Smooth muscle cell (in vitro differentiated cells): ENCODE measurements around the gene FAM24B. TPM values are rescaled to one million over a fixed set of nuclear protein-coding genes. Genes with fewer than 3 reads are reported as not detected.

Source experiments
- DNase-seq: peaks from one replicate; lab custom pipeline; 2025; ENCODE audit not compliant: unreplicated experiment; lab: John Stamatoyannopoulos, UW
- H2AFZ ChIP-seq: fragments of 200-600 bp; sonication (generic); 2 replicates; pipeline ENCODE4 v1.6.0; 2016; ENCODE audit warnings: antibody characterized with exemption, low read depth, mild to moderate bottlenecking
- H3F3A ChIP-seq: fragments of 200-600 bp; sonication (generic); 2 replicates; pipeline ENCODE4 v1.6.0; 2017; ENCODE audit warnings: antibody characterized with exemption, low read depth
- H3K27ac ChIP-seq: fragments of 200-600 bp; sonication (generic); 2 replicates; pipeline ENCODE4 v1.5.1; 2016; ENCODE audit warnings: low read depth, mild to moderate bottlenecking
- H3K27me3 ChIP-seq: fragments of 200-600 bp; sonication (generic); 2 replicates; pipeline ENCODE4 v1.6.1; 2016; ENCODE audit warnings: low read depth, mild to moderate bottlenecking
- H3K36me3 ChIP-seq: fragments of 200-600 bp; sonication (generic); 2 replicates; pipeline ENCODE4 v1.5.1; 2016; ENCODE audit warnings: low read depth
- H3K4me1 ChIP-seq: fragments of 200-600 bp; sonication (generic); 2 replicates; pipeline ENCODE4 v1.5.1; 2016; ENCODE audit warnings: low read depth
- H3K4me2 ChIP-seq: fragments of 200-600 bp; sonication (generic); 2 replicates; pipeline ENCODE4 v1.6.0; 2016; ENCODE audit warnings: mild to moderate bottlenecking
- H3K4me3 ChIP-seq: fragments of 200-600 bp; sonication (generic); 2 replicates; pipeline ENCODE4 v1.5.1; 2016; ENCODE audit warnings: mild to moderate bottlenecking
- H3K79me2 ChIP-seq: fragments of 200-600 bp; sonication (generic); 2 replicates; pipeline ENCODE4 v1.6.0; 2016; ENCODE audit warnings: low read depth, mild to moderate bottlenecking
- H3K9ac ChIP-seq: fragments of 200-600 bp; sonication (generic); 2 replicates; pipeline ENCODE4 v1.6.0; 2016; ENCODE audit warnings: low read depth
- H3K9me3 ChIP-seq: fragments of 200-600 bp; sonication (generic); replicated peaks from 2 replicates; pipeline ENCODE4 v1.5.1; 2016; ENCODE audit warnings: low read depth
- H4K20me1 ChIP-seq: fragments of 200-600 bp; sonication (generic); 2 replicates; pipeline ENCODE4 v1.6.0; 2016; ENCODE audit warnings: low read depth
- WGBS: methylation state at CpG from one replicate; pipeline ENCODE4 v1.1.7; 2016; ENCODE audit warnings: low lambda C conversion rate; 5-methylcytosine and 5-hydroxymethylcytosine counted together
- polyA plus RNA-seq: library from polyadenylated mRNA; unstranded; fragments of >200 nt; fragmentation: Nextera tagmentation; extraction: Ambion mirVana; gene quantifications from 2 replicates; pipeline ENCODE4 v1.2.1, GENCODE V29; 2016
- total RNA-seq: library from RNA; depleted of rRNA; stranded (reverse); fragments of >200 nt; gene quantifications from 2 replicates; pipeline ENCODE4 v1.2.3, GENCODE V29; 2014
- TF ChIP-seq, protein P1 (sequence below): fragments of 200-600 bp; sonication (generic); IDR thresholded peaks from 2 replicates; pipeline ENCODE4 v1.5.1; 2017; ENCODE audit warnings: borderline replicate concordance, mild to moderate bottlenecking, antibody characterized with exemption; ENCODE audit not compliant: insufficient read depth, poor library complexity, severe bottlenecking

The FAM24B gene, protein sequence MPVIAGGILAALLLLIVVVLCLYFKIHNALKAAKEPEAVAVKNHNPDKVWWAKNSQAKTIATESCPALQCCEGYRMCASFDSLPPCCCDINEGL
- total RNA-seq (not detected in 2 replicates), polyA plus RNA-seq (0.30 TPM in 1 of 2 replicates, not detected in the other)

DNA sequence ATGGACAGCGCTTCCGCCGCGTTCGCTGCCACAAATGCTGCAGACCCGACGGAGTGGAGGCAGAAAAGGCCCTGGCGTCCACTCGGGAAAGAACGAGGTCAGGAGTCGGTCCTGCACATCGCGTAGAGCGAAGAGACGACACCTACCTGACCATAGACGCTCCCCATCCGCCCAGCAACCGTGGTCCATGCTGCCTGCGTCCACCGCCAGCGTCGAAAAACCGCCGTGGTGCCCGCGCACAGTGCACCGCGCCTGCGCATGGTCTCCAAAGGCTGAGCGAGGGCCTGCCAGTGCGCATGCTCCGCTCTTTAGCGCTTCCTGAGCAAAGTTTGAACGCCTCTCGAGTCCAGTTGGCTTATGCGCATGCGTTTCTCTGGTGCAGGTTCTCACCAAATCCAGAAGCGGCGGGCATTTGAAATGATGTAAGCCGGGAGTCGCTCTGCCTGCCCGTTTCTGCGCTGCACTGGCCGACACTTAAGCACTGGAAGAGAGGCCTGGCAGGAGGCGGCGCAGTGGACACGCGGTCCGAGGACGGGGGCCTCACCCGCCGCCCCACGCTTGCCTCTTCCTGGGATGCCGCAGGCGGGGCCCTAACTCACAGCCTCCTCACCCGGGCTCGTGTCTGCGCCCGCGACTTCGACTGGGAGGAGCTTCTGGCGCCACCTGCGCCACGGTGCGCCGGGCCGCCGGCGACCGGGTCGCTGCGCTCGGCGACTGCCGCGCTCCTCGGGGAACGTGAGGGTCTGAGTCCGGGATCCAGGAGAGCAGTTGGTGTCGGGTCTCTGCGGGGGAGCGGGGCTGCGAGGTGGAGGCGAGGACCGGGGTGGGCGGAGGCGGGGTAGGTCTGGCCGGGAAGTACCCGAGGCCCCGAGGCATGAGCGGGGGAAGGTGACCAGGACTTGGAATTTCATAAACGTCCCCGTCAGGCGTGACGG, at the start of gene FAM24B:
Gene FAM24B, minus strand, starts transcription at position 243 of the 935 bp plus-strand sequence. CDS start 29,066 bp downstream, outside the sequence.
- H3K27ac ChIP-seq = no peak within 1 kb of the TSS
- peaks cover 32% of the 10 kb centered on the region for H3K27me3 ChIP-seq
- H2AFZ ChIP-seq = peak within 1 kb of the TSS; percentile 37
- no peaks in the 10 kb centered on the region for H4K20me1 ChIP-seq
- peak within 1 kb of the TSS; percentile 76 for H3K4me2 ChIP-seq
- no peak within 1 kb of the TSS for H3K9ac ChIP-seq
- no peaks in the 10 kb centered on the region for H3K9me3 ChIP-seq
- no peak within 1 kb of the TSS for H3K4me3 ChIP-seq
- H3K36me3 ChIP-seq = no peaks in the 10 kb centered on the region
- WGBS = 51% methylated on average over 93 of the region's 95 CpGs
- H3F3A ChIP-seq = no peaks in the 10 kb centered on the region
- H3K4me1 ChIP-seq = peaks cover 14% of the 10 kb centered on the region
- no peaks in the 10 kb centered on the region for H3K79me2 ChIP-seq
- TF ChIP-seq, protein P1, sequence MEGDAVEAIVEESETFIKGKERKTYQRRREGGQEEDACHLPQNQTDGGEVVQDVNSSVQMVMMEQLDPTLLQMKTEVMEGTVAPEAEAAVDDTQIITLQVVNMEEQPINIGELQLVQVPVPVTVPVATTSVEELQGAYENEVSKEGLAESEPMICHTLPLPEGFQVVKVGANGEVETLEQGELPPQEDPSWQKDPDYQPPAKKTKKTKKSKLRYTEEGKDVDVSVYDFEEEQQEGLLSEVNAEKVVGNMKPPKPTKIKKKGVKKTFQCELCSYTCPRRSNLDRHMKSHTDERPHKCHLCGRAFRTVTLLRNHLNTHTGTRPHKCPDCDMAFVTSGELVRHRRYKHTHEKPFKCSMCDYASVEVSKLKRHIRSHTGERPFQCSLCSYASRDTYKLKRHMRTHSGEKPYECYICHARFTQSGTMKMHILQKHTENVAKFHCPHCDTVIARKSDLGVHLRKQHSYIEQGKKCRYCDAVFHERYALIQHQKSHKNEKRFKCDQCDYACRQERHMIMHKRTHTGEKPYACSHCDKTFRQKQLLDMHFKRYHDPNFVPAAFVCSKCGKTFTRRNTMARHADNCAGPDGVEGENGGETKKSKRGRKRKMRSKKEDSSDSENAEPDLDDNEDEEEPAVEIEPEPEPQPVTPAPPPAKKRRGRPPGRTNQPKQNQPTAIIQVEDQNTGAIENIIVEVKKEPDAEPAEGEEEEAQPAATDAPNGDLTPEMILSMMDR = no peak
- no peak for DNase-seq

DNA sequence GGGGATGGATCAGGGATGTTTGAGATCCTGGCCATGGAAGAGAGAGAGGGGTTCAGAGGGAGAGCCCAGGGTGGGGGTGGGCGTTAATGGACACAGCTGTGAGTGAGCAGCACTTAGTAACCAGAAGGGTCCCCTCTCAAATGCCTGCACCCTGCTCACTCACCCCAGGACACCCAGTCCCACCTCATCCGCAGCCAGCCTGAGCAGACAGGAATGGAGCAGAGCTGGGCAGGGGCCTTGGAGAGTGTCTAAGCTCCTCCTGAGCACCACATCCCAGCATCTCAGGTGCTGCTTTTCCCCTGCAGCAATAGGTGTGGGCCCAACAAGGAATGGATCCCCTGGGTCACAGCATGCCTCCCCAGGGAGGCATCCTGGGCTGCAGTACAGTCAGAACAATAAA, 36.3 kb upstream of the FAM24B start:
- Histone ChIP-seq H3K4me1 (no peaks in the 10 kb centered on the region), H3K36me3 (no peaks in the 10 kb centered on the region), H3K4me2 (no peak overlapping the region), H3K9ac (no peak overlapping the region), H3K9me3 (no peaks in the 10 kb centered on the region), H3K27me3 (no peaks in the 10 kb centered on the region), H3F3A (no peaks in the 10 kb centered on the region), H3K79me2 (no peaks in the 10 kb centered on the region), H2AFZ (no peak overlapping the region), H3K4me3 (no peak overlapping the region), H4K20me1 (no peaks in the 10 kb centered on the region), H3K27ac (no peak overlapping the region)
- TF ChIP-seq, protein P1 = no peak
- DNase-seq = no peak
- 57% methylated on average over 2 of the region's 2 CpGs for WGBS

GRCh38 chr10:122911889-122912484, 32.6 kb upstream of the FAM24B start:
- H3K36me3 ChIP-seq = no peaks in the 10 kb centered on the region
- H3K4me3 ChIP-seq = no peak overlapping the region
- no peak overlapping the region for H3K9ac ChIP-seq
- TF ChIP-seq, protein P1 = no peak
- H3K27ac ChIP-seq = no peak overlapping the region
- H3K4me1 ChIP-seq = no peaks in the 10 kb centered on the region
- H3K4me2 ChIP-seq = no peak overlapping the region
- no peaks in the 10 kb centered on the region for H3F3A ChIP-seq
- no peaks in the 10 kb centered on the region for H3K27me3 ChIP-seq
- H3K9me3 ChIP-seq = no peaks in the 10 kb centered on the region
- H2AFZ ChIP-seq = no peak overlapping the region
- WGBS = 30% methylated on average over 5 of the region's 5 CpGs
- DNase-seq = peak; percentile 3
- H4K20me1 ChIP-seq = no peaks in the 10 kb centered on the region
- no peaks in the 10 kb centered on the region for H3K79me2 ChIP-seq
